ENCODE measurements around the gene GATA2.

The GATA2 gene

DNA sequence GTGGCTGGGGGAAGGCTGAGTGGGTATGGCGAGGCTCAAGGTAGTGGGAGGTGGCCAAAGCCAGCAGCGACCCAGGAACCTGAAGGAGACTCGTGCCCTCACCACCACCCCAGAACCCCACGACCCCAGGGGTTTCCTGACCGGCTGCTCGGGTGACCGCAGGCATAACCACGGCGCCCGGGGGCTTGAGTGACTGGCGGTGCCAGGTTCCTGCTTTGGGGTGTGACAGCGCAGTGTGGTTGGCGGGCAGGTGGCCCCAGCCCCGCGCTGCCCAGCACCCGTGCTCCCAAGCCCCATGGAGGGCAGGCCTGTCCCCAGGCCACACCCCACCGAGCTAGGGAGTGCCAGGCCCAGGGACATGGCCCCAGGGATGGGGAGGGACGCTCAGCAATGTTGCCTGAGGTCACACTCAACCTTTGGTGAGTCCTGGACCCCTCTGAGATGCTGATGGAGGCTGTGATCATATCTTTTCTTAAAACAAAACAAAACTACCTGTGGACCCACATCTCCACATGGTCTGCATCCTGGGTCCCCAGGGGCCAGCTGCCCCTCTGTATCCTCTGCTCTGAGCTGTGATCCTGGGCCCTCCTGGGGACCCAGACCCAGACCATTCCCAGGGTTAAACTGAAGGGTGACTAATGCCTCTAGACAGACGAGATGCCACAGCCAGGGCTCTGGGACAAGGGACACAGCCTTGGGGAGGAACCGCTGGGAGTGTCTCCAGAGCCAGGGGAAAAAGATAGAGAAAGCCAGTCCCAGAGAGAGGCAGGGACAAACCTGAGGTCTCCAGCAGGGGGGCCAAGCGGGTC, 39.3 kb downstream of the GATA2 start:
- no peak for FAIRE-seq

DNA sequence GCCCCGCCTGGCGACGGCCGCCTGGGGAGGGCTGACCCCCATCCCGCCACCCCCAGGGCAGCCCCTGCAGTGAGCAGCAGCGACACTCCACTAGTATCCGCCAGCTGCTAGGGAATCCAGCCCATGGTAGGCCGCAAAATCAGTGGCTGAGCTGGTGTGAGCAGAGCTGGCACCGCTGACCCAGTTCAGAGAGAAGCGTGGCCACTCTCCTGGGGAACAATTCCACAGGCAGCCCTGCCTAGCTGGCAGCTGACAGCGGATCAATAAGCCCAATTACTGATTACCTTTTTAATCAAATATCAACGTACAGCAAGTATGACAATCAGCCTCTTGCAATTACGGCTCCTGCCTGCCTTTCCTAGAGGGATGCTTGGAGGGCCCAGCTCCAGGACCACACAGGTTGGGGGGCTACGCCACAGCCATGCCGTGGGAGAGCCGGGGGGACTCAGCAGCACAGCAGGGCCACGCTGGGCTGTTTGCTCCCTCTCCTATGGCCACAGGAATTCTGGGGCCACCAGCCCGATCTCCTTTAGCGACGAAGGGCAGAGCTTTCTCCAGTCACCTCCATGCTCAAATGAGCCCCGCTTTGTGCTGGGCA, 40.2 kb downstream of the GATA2 start:
- no peak for FAIRE-seq

DNA sequence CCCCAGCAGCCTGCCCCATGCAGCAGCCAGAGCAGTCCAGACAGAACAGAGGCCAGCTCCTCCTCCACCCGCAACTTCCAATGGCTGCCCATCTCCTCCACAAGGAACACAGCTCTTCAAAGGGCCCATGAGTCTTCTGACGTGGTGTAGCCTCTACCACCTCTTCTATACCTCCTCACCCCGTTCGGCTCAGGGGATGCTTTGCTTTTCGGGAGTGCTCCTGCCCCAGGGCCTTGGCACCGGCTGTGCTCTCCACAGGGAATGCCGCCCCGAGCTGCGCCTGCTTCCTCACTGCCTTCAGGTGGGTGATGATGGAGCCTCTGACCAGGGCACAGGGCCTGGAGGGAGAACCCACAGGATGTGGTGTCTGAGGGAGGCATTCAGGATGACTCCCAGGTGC, 40.9 kb downstream of the GATA2 start:
- no peak for FAIRE-seq

DNA sequence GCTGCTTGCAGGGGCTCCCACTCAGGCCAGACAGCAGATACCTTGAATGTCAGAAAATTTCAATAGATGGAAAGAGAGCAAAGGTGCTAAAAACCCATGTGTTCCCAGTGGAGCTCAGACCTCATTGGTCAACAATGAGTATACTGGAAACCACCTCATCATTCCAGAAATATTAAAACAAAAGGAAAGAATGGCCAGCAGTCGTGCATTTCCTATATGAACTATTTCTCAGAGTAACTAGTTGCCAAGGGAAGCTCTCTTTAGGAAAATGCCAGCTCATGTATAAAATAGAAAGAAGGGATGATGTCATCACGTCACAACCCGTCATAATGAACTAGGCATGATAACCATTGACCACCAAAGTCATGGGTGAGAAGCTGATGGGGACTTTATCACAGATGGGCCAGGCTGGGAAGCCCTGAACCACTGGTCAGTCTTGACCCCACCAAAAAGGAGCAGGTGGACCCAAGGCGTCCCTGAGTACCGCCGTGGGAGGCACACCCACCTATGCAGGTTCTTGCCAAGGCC, 43.8 kb downstream of the GATA2 start:
- no peak for FAIRE-seq

DNA sequence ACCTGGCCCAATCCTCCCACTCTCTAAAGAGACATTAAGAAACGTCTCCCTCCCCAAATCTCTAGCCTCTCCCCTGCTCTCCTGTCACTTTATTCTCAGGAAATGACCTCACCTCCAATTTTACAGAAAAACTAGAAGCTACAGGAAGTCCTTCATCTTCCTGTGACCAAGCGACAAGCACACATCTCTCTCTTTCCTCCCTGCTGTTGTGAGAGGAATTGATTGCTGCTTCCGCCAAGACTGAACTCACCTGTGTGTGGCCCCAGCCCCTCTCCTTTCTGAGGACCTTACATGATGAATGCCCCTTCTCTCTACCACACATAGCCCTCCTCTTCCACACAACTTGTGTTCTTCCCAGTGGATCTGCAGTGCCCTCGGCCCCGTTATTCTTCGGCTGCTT, 44.5 kb downstream of the GATA2 start:
- FAIRE-seq = no peak

DNA sequence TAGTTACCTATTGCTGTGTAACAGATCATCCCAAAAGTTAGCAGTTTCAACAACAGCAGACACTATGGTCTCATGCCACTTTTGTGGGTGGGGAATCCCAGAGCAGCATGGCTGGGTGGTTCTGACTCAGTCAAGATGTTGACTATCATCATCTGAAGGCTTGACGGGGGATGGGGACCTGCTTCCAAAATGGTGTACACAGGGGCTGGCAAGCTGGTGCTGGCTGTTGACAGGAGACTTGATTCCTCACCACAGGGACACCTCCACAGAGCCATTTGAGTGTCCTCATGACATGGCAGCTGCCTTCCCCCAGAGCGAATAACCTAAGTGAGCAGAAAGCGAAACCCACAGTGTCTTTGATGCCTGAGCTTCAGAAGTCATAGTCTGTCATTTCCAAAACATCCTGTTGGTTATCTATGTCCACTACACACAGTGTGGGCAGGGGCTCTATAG, 45.4 kb downstream of the GATA2 start:
- FAIRE-seq = no peak

DNA sequence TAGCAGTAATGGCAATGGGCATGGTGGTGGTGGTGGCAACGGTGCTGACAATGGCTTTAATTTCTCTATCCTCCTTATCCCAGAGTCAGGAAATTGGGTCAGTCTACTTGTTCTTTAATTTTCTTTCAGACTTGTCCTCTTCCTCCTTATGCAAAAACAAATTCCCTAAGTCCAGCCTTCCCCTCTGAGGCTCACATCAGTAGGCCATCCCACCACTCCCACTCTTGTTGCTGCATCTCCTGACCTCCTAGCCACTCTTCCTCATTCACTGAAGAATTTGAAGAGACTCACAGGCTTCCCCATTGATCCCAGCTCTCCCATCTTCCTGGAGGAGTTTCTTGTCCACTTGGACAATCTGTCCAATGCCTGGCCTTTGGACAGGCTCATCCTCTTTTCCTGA, 46.2 kb downstream of the GATA2 start:
- FAIRE-seq = no peak

DNA sequence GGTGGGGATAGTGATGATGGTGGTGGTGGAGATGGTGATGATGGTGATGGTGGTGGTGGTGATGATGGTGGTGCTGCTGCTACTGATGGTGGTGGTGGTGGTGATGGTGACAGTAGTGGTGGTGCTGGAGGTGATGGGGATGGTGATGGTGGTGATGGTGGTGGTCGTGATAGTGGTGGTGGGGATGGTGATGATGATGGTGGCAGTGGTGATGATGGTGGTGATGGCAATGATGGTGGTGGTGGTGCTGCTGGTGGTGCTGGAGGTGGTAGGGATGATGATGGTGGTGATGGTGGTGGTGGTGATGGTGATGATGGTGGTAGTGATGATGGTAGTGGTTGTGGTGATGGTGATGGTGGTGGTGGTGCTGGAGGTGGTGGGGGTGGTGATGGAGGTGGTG, 47.6 kb downstream of the GATA2 start:
- no peak for FAIRE-seq

DNA sequence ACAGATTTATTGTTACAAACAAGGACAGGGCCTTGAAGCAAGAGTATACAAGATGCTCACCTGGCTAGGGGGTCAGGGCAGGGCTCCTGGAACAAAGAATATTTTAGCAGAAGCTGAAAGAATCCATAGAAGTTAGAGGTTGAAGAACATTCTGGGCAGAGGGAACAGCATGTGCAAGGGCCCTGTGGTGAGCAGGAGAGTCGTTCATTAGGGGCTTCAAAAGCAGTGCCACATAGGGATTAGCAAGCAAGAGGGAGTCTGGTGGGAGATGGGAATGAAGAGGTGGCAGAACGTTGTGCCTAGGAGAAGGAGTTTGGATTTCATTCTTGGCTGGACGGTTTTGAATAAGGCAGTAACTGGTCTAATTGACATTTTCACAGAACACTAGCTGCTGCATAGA, 49.2 kb downstream of the GATA2 start:
- FAIRE-seq = no peak

DNA sequence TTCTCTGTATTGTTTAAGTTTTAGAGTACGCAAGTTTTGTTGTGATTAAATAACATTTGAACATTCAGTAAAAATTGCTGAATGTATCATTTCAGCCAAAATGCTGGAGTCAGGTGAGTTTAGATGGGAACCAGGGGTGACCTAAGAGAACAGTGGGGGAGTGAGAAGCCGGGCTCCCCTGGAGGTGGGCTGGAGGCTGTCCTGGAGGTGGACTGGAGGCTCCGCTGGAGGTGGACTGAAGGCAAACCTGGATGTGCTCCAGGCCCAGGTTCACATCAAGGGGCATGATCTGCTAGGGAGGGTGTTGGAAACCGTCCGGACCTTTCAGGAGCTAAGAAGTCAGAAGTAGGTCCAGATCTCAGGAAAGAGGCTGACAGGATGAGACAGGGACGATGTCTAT, 50.1 kb downstream of the GATA2 start:
- no peak for FAIRE-seq

DNA sequence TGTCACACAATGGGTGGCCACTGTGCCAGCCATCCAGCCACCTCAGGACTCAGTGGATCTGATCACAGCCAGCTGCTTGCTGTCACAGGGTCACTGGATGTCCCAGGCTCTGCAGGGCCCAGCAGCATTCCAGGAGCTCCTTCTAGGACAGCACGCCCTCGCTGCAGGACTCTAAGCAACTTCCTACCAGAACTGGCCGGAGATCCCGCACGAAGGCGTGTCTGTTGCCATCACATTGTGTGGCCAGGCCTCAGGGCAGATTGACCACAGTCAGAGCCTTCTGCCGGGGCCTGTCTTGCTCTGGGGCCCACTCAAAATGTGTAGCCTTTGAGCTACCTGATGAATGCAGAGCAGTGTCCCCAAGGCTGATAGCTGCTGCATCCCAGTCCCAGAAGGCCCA, 50.9 kb downstream of the GATA2 start:
- no peak for FAIRE-seq

DNA sequence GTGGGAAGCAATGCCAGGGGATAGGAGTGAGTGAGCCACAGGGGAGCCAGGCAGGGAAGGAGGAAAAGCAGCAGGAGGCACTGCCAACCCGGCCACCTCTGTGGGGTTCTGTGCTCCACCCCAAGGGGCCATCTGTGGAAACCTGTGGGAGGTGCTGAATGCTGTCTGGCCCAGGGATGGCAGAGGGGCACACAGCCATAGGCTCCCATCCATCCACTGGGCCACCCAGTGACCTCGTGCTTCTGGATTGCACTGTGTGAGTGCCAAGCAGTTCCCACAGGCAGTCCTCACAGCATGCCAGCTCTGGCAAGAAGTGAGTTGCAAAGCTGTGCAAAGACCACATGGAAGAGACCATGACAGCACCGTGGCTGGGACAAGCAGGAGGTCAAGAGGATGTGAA, 53.8 kb downstream of the GATA2 start:
- FAIRE-seq = no peak

DNA sequence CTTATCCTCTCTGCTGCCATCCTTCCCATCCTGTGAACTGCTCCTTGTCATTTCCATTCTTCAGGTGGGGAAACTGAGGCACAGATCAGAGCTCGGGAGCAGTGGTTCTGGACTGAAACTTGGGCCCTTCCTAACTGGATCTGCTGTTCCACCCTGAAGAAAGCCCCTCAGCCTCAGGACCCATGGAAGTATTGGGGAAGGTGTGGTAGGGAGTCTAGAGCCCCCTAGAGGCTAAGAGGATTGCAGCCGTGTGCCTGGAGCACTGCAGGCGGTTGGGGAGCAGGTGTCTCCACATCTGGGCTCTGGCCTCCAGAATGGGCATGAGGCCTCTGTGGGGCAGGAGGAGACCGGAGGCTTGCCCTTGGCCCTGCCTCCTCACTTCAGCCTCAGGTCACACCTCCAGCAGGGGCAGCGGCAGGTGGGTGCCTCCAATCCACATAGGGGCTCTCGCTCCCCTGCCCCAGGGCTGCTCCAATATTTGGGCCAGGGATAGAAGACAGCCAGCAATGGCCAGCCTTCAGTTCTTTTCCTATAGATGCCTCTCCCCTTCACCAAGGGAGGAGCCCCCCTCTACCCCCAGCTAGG, 54.4 kb downstream of the GATA2 start:
- FAIRE-seq = no peak

DNA sequence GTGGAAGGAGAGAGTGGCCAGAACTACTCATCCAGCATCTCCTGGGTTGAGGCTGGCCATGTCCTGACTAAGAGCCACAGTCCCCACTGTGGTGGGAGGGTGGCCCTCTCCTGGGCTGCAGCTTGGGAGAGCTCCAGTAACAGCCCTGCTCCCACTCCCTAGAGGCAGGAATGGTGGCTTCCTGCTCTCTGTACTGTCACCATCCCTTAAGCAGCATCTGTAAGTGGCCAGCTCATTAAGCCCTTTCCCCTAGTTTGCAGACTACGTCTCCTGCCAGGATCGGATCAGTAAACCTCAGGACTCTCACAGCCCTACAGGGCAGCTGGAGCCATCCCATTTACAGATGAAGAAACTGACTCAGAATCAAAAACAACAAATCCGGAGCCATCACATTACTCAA, 56.8 kb downstream of the GATA2 start:
- no peak for FAIRE-seq

DNA sequence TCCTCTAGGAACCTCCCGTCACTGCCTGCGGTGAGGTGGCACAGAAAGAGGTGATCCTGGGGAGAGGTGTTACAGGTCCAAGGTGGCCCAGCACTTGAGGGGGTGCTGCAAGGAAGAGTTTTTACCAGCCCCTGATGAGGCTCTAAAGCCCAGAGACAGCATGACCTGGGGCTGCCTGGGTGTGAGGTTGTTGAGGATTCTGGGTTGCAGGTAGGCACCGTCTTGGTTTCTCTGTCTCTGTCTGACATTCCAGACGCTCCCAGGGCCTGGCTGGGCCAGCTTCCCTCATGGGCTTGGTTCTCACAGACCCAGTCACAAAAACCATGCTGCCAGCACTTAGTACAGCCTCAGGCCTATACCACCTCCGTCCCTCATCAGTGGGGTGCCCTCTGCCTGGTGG, 57.4 kb downstream of the GATA2 start:
- no peak for FAIRE-seq

DNA sequence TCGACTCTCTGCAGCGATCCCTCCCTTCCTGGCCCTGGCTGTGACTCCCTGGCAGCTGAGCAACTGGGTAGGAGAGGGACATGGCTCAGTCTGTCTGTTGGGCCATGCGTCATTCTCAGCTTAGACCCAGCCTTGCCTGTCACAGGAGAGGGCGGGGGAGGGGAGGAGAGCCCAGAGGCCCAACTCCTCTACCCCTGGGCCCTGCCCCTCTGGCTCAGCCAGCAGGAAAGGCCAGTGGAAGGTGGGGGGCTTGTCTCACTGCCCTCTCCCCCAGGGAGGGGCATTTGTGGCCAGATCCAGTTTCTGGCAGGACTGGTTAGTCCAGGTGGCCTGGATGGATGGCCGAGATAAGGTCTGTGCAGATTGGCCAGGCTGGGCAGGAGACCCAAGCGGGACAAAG, 57.9 kb downstream of the GATA2 start:
- FAIRE-seq = no peak

DNA sequence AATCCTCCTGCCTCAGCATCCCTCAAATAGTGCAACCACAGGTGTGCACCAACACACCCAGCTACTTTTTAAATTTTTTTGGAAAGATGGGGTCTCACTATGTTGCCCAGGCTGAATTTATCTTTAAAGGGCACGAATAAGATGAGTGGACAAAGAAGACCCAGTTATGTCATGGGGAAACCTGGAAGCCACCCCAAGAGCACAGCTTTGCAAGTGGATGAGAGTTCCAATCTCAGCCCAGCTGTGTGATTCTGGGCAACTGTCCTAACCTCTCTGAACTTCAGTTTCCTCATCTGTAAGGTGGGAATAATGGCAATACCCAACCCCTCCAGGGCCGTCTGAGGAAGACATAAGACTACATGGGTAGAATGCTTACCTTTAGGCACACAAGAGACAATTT, 58.5 kb downstream of the GATA2 start:
- FAIRE-seq = no peak

DNA sequence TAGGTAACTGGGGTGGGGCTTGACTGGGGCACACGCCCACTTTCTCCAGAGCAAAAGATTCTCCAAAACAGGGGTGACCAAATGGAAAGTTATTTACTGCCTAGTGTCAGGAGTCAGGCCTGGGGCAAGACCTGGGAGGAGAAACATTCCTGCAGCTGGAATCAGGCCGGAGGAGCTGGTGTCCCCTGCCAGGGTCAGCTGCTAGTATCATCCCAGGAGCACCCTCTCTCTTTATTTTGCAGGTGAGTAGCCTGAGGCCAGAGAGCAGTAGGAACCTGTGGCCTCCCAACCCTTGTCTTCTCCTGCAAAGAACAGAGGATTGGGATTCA, 59.2 kb downstream of the GATA2 start:
- FAIRE-seq = no peak

DNA sequence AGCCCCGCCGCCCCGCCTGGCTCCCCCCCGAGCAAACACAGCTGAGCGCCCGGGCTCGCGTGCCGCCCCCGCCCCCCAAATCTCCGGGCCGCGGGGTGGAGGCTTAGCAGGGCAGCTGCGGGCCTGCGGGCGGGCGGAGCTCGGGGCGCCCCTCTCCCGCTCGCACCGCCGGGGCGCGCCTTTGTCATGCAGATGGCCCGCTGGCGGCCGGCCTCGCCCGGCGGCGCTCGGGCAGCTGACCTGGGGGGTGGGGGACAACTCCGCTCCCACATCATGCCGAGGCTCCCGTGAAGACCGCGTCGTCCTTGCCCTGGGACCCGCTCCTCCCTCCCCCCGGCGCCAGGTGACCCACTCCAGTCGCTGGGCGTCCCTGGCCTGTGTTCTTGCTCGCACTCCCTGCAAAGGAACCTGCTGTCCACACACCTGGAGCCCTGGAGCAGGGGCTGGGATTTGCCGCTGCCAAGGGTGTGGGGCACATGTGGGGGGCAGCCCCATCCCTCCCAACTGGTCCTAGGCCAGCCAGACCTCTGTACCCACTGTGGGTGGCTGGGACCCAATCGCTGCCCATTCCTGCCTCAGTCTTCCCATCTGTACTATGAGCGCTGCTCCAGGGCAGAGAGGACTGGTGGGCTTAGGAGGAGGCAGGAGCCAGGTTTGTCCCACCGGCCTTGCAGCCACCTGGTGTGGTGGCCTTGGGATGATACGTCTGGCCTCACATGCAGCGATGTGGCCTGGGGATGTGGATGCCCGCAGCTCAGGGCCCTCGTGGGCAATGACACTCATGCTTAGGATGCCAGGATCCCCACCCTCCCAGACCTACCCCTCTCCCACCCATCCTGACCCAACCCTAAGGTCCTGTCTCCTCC, 59.8 kb downstream of the GATA2 start:
- FAIRE-seq = no peak

DNA sequence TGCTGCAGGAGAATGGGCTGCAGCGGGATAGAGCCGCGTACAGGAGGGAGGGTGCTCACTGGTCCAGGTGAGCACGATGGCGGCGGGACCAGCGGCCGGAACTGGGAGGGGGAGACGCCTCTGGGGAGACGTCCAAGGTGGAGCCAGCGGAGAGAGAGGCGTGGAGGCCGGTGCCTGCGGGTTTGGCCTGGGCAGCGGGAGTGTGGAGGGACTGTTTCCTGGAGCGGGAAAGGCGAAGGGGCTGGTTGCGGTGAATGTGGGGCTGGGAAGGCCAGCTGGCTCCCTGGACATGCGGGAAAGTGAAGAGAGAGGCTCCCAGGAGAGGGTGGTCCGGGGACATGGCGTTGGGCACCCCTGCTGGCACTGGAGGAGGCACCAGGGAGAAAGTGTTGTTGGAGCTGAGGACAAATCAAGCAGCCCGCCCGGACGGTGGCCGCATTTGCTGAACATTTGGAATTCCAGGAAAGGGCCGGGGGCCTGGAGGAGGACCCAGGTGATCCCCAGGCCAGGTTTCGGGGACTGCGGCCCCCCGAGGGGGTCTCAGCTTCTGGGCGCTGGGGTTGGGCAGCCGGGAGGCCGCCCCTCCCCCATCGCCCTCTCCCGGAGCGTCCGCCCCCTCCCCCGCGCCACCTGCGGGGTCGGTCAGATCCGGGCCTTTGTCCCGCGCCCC, 60.6 kb downstream of the GATA2 start:
- FAIRE-seq = no peak

DNA sequence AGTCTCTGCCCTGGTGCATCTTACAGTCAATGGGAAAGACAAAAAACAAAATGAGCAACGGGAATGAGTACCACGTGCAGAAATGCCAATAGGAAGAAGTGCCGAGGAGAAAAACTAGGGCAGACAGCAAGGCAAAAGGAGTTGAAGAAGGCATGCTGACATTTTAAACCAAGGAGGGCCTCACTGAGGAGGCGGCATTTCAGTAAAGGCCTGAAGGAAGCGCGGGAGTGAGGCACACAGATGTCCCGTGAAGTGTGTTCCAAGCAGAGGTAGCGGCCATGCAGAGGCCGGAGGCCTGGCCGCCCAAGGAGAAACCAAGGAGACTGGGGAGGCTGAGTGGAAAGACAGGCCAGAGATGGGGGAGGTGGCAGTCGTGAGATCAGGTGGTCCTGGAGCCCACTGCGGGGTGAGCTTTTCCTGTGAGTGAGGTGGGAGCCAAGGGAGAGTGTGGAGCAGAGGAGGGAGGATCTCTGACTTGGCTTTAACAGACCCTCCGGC, 61.1 kb downstream of the GATA2 start:
- no peak for FAIRE-seq

DNA sequence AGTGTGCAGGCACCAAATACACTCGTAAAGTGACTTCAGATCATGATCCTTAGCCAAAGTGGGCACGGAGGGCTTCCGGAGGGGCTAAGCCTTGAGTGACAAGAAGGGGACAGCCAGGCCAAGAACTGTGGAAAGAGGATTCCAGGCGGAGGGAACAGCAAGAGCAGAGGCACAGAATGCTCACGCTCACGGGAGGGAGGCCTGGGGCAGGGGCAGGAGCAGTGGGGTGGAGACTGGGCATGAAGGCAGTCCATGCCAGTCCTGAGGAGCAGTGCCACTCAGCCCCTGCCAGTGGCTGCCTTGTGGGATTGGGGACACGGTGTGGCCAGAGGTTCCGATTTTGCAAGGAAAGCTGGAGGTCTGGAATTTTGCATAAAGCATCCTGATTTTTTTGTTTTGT, 62.3 kb downstream of the GATA2 start:
- no peak for FAIRE-seq

DNA sequence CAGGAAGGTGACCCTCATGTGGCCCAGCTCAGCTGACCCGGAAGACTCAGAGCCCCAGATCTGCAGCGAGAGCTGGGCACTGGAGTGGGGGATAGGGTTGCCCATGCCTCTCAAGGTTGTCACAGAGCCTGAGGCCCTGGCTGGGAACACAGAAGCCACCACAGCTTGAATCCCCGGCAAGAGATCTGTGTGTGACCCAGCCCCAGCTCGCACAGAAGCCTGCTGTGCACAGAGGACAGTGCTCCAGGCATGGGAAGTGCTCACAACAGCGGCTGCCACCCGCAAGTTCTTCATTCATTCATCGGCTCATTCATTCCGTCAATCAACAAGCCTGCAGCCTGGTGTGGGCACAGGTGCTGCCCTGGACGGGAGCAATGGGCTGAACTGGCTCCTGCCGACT, 62.7 kb downstream of the GATA2 start:
- FAIRE-seq = no peak

All from islet of Langerhans (tissue), 1 donor.